ENCODE results near the gene EFHC1.

DNA sequence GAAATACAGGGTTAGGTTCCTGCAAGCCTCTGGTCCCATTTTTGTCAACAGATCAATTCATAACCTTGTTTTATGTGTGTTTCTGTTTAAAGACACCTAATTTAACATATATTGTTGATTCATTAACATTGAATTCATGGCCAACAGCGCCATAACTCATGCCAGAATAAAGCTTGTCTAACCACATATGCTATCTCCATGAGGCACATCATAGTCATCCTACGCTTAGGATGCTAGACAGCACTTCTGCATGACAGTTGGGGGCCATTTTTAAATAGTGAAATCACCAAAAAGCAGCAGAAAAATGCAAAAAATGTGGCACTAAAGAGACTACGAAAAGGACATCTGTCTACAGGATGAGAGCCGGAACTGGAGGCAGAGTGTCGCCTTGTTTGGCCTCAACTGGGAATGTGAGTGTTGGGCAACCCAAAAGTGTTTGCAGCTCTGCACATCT lies 118.8 kb downstream of the EFHC1 start:
- TF ChIP-seq POLR2A (IDR thresholded peaks at IDR 0.05) = no peak
- TF ChIP-seq, protein P1, sequence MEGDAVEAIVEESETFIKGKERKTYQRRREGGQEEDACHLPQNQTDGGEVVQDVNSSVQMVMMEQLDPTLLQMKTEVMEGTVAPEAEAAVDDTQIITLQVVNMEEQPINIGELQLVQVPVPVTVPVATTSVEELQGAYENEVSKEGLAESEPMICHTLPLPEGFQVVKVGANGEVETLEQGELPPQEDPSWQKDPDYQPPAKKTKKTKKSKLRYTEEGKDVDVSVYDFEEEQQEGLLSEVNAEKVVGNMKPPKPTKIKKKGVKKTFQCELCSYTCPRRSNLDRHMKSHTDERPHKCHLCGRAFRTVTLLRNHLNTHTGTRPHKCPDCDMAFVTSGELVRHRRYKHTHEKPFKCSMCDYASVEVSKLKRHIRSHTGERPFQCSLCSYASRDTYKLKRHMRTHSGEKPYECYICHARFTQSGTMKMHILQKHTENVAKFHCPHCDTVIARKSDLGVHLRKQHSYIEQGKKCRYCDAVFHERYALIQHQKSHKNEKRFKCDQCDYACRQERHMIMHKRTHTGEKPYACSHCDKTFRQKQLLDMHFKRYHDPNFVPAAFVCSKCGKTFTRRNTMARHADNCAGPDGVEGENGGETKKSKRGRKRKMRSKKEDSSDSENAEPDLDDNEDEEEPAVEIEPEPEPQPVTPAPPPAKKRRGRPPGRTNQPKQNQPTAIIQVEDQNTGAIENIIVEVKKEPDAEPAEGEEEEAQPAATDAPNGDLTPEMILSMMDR (IDR thresholded peaks at IDR 0.05) = no peak
- no peak for TF ChIP-seq POLR2AphosphoS5 (IDR thresholded peaks at IDR 0.05)
